HepG2 (cell line): Measurements from ENCODE around the gene ZCCHC9. TPM values are rescaled to one million over a fixed set of nuclear protein-coding genes. Genes with fewer than 3 reads are reported as not detected.

Experiments used
- ATAC-seq: fragments of 200-7000 bp; cut with Tn5 transposase; 3 replicates; pipeline ENCODE4 v1.9.1; 2020; ENCODE audit warnings: mild to moderate bottlenecking, moderate library complexity
- BruUV-seq: library from RNA; stranded (reverse); fragments of 400-500 nt; replicated peaks from 2 replicates; lab custom pipeline; 2021; lab: Mats Ljungman, UMichigan
- CTCF ChIA-PET: fragments of 300-600 bp; formaldehyde crosslinking; extraction: SDS; loops from one replicate; lab custom pipeline; 2021; ENCODE audit warnings: low total read pairs, inconsistent platforms, low intra/inter-chr PET ratio; lab: Yijun Ruan, JAX
- POLR2A ChIA-PET: fragments of 350-600 bp; sonication (Branson Sonifier 250); formaldehyde crosslinking; loops from one replicate; lab custom pipeline; 2020; ENCODE audit warnings: antibody characterized with exemption, inconsistent platforms; lab: Yijun Ruan, JAX
- DNase-seq: peaks from one replicate; pipeline ENCODE4 v3.0.0-alpha.2; 2015; ENCODE audit warnings: low spot score
- FAIRE-seq: peaks from 3 replicates; lab custom pipeline; 2011; peaks lifted over from hg19 to GRCh38; lab: Jason Lieb, UNC
- H2AFZ ChIP-seq: one replicate; pipeline ENCODE4 v1.6.1; 2011; ENCODE audit warnings: low read length, inconsistent platforms
- H3K27ac ChIP-seq: fragments of 300-600 bp; 3 replicates; pipeline ENCODE4 v1.8.0; 2011; ENCODE audit warnings: mixed run types, mild to moderate bottlenecking, mixed read lengths, low read length, inconsistent platforms; ENCODE audit not compliant: insufficient read depth; ENCODE audit errors: extremely low read length
- H3K27me3 ChIP-seq, 2 experiments: fragments of 200-600 bp in 1 of 2; 2 replicates in 1 of 2; 3 replicates in 1 of 2; pipeline versions ENCODE4 v1.6.0 to v1.8.0; 2011; ENCODE audit warnings: low read length in 2 of 2, mild to moderate bottlenecking in 2 of 2, moderate library complexity in 2 of 2, inconsistent platforms in 1 of 2; ENCODE audit not compliant: insufficient read depth in 2 of 2, control insufficient read depth in 1 of 2
- H3K36me3 ChIP-seq, 2 experiments: fragments of 200-600 bp in 1 of 2; replicated peaks in 1 of 2; 2 replicates in 1 of 2; 3 replicates in 1 of 2; pipeline versions ENCODE4 v1.5.1 to v1.8.0; 2011; ENCODE audit warnings: low read length in 2 of 2, inconsistent platforms in 1 of 2; ENCODE audit not compliant: insufficient read depth in 2 of 2, control insufficient read depth in 1 of 2
- H3K4me1 ChIP-seq: 2 replicates; pipeline ENCODE4 v1.5.1; 2012; ENCODE audit warnings: low read length, inconsistent platforms; ENCODE audit not compliant: insufficient read depth
- H3K4me2 ChIP-seq: 2 replicates; pipeline ENCODE4 v1.6.0; 2011; ENCODE audit warnings: low read depth, low read length, inconsistent platforms
- H3K4me3 ChIP-seq, 3 experiments: fragments of 200-600 bp in 1 of 3; sonication (generic), shearing (Covaris generic) in 1 of 3; replicated peaks in 1 of 3; 2 replicates each; pipeline ENCODE4 v1.5.1; 2011 to 2016; ENCODE audit warnings: low read length in 3 of 3, inconsistent platforms in 2 of 3, low read depth in 2 of 3, mild to moderate bottlenecking in 2 of 3, control low read depth in 1 of 3, mixed read lengths in 1 of 3; ENCODE audit not compliant: insufficient read depth in 1 of 3
- H3K79me2 ChIP-seq: one replicate; pipeline ENCODE4 v1.6.1; 2011; ENCODE audit warnings: low read length, inconsistent platforms; ENCODE audit not compliant: insufficient read depth
- H3K9ac ChIP-seq: 2 replicates; pipeline ENCODE4 v1.6.0; 2011; ENCODE audit warnings: mild to moderate bottlenecking, low read depth, low read length, inconsistent platforms; ENCODE audit not compliant: insufficient read depth
- H3K9me3 ChIP-seq: 2 replicates; pipeline ENCODE4 v1.5.1; 2012; ENCODE audit warnings: mild to moderate bottlenecking, low read length
- H4K20me1 ChIP-seq: 2 replicates; pipeline ENCODE4 v1.6.0; 2011; ENCODE audit warnings: inconsistent platforms, mild to moderate bottlenecking, low read length, moderate library complexity; ENCODE audit not compliant: insufficient read depth
- AHR ChIP-seq: IDR thresholded peaks from 2 replicates; pipeline ENCODE4 v1.6.1; 2018; ENCODE audit warnings: missing genetic modification reagents, missing compliant biosample characterization
- HOXA7 ChIP-seq: sonication (generic); formaldehyde crosslinking; IDR thresholded peaks from 2 replicates; pipeline ENCODE4 v1.8.1; 2022; ENCODE audit warnings: mild to moderate bottlenecking, missing genetic modification reagents, moderate library complexity
- KMT2A ChIP-seq: sonication (generic); formaldehyde crosslinking; IDR thresholded peaks from 2 replicates; pipeline ENCODE4 v1.4.0; 2020; ENCODE audit warnings: missing genetic modification reagents
- MED8 ChIP-seq: sonication (generic); formaldehyde crosslinking; IDR thresholded peaks from 2 replicates; pipeline ENCODE4 v1.8.1; 2023; ENCODE audit warnings: mild to moderate bottlenecking, missing genetic modification reagents; ENCODE audit not compliant: insufficient replicate concordance
- NFE2L2 ChIP-seq: fragments of 150-350 bp; IDR thresholded peaks from 2 replicates; pipeline ENCODE4 v1.6.1; 2014; ENCODE audit warnings: low read length
- PHF21A ChIP-seq: sonication (generic); formaldehyde crosslinking; IDR thresholded peaks from 2 replicates; pipeline ENCODE4 v1.5.0; 2020; ENCODE audit warnings: mild to moderate bottlenecking, missing genetic modification reagents
- REXO4 ChIP-seq: sonication (generic); formaldehyde crosslinking; IDR thresholded peaks from 2 replicates; pipeline ENCODE4 v1.8.0; 2022; ENCODE audit warnings: missing genetic modification reagents, mild to moderate bottlenecking, borderline replicate concordance
- RNF2 ChIP-seq: fragments of 450-650 bp; conservative IDR thresholded peaks from 2 replicates; pipeline ENCODE4 v1.6.1; 2016; ENCODE audit warnings: low read depth
- SMYD3 ChIP-seq: sonication (generic); formaldehyde crosslinking; IDR thresholded peaks from 2 replicates; pipeline ENCODE4 v1.8.1; 2023; ENCODE audit warnings: mild to moderate bottlenecking, missing genetic modification reagents
- TEAD3 ChIP-seq: optimal IDR thresholded peaks from 2 replicates; pipeline ENCODE3; 2016; ENCODE audit warnings: borderline replicate concordance
- ZFAT ChIP-seq: sonication (generic); formaldehyde crosslinking; conservative IDR thresholded peaks from 2 replicates; pipeline ENCODE4 v1.8.1; 2023; ENCODE audit warnings: missing genetic modification reagents, inconsistent platforms
- ZFP36L2 ChIP-seq: sonication (generic); formaldehyde crosslinking; IDR thresholded peaks from 2 replicates; pipeline ENCODE4 v1.4.0; 2020; ENCODE audit warnings: missing genetic modification reagents
- ZNF121 ChIP-seq: sonication (generic); formaldehyde crosslinking; IDR thresholded peaks from 2 replicates; pipeline ENCODE4 v1.5.0; 2020; ENCODE audit warnings: mild to moderate bottlenecking, missing genetic modification reagents
- ZNF234 ChIP-seq: sonication (generic); formaldehyde crosslinking; conservative IDR thresholded peaks from 2 replicates; pipeline ENCODE4 v1.5.1; 2020; ENCODE audit warnings: mild to moderate bottlenecking, missing genetic modification reagents
- ZNF274 ChIP-seq: sonication (generic); formaldehyde crosslinking; IDR thresholded peaks from 2 replicates; pipeline ENCODE4 v1.5.1; 2020; ENCODE audit warnings: mild to moderate bottlenecking, missing genetic modification reagents
- ZNF30 ChIP-seq: sonication (generic); formaldehyde crosslinking; IDR thresholded peaks from 2 replicates; pipeline ENCODE4 v1.5.0; 2020; ENCODE audit warnings: mild to moderate bottlenecking, missing genetic modification reagents
- ZNF430 ChIP-seq: sonication (generic); formaldehyde crosslinking; IDR thresholded peaks from 2 replicates; pipeline ENCODE4 v1.9.0; 2021; ENCODE audit warnings: mild to moderate bottlenecking, missing genetic modification reagents
- ZNF839 ChIP-seq: sonication (generic); formaldehyde crosslinking; IDR thresholded peaks from 2 replicates; pipeline ENCODE4 v1.4.0; 2020; ENCODE audit warnings: missing genetic modification reagents, mild to moderate bottlenecking, borderline replicate concordance
- WGBS: methylation state at CpG from one replicate; pipeline ENCODE4 v1.1.6; 2017; ENCODE audit warnings: low lambda C conversion rate; 5-methylcytosine and 5-hydroxymethylcytosine counted together
- in situ Hi-C: cut with HindIII; loops from 2 replicates; pipeline ENCODE4 v1.10.0; 2017; ENCODE audit warnings: low pct_unique_long_range_greater_than_20kb; ENCODE audit not compliant: extremely low pct_ligation_motif_present
- intact Hi-C: fragments of 100-400 bp; cut with micrococcal nuclease; formaldehyde crosslinking; loops from one replicate; pipeline ENCODE4 v1.10.0; 2022; ENCODE audit not compliant: unreplicated experiment
- polyA plus RNA-seq, 8 experiments: library from polyadenylated mRNA; depleted of rRNA in 3 of 8; stranded (reverse) in 7 of 8; unstranded in 1 of 8; fragments of >200 nt; fragmentation: Illumina TruSeq in 4 of 8; extraction: Trizol in 4 of 8; gene quantifications; 2 replicates each; pipeline versions ENCODE4 v1.2.1 to v1.2.3, GENCODE V29; 2011 to 2016; ENCODE audit warnings: low read depth in 4 of 8, missing spikeins in 1 of 8, mixed read lengths in 1 of 8; ENCODE audit not compliant: insufficient read depth in 1 of 8
- total RNA-seq, 5 experiments: library from RNA; depleted of rRNA; stranded (reverse); fragments of >200 nt; fragmentation: Illumina TruSeq; extraction: Trizol; gene quantifications; 2 replicates each; pipeline ENCODE4 v1.2.3, GENCODE V29; 2016; ENCODE audit warnings: low read depth in 1 of 5
- TF ChIP-seq, protein P1 (sequence below): sonication (generic); formaldehyde crosslinking; IDR thresholded peaks from 2 replicates; pipeline ENCODE4 v1.8.0; 2022; ENCODE audit warnings: mild to moderate bottlenecking, missing genetic modification reagents, moderate library complexity

The ZCCHC9 gene
- total and polyA plus RNA-seq, 2 of the 13 experiments (the other 11 are each of a cell fraction or from before 2014, with no cell fraction given), result 28.7 to 52.5 TPM

- ChIA-PET POLR2A (no interaction called here), CTCF (no interaction called here)
- Histone ChIP-seq H3K79me2 (no peaks in the 10 kb centered on the region), H4K20me1 (no peaks in the 10 kb centered on the region), H3K4me2 (no peak overlapping the region), H3K9ac (no peak overlapping the region), H2AFZ (no peak overlapping the region), H3K27ac (no peak overlapping the region), H3K4me1 (peaks cover 36% of the 10 kb centered on the region), H3K4me3 (no peak overlapping the region), H3K27me3 (no peaks in the 10 kb centered on the region), H3K36me3 (no peaks in the 10 kb centered on the region), H3K9me3 (no peaks in the 10 kb centered on the region)
- ATAC-seq (no peak), FAIRE-seq (no peak), DNase-seq (no peak)
- in situ Hi-C loops, result no loop called here
- BruUV-seq, result no TSS peak
- 57% methylated on average over 4 of the region's 4 CpGs for WGBS
- intact Hi-C loops, result no loop called here
- TF ChIP-seq ZNF430 (CRISPR knock-in tag), result no peak
- TF ChIP-seq NFE2L2, result no peak
- no peak for TF ChIP-seq KMT2A (CRISPR knock-in tag)
- no peak for TF ChIP-seq REXO4
- no peak for TF ChIP-seq MED8 (CRISPR knock-in tag)
- no peak for TF ChIP-seq RNF2
Observed at GRCh38 chr5:81349161-81349560, 47.8 kb downstream of the ZCCHC9 start.

- Histone ChIP-seq H3K27ac (no peak overlapping the region), H3K4me1 (peaks cover 42% of the 10 kb centered on the region), H3K4me3 (no peak overlapping the region), H4K20me1 (no peaks in the 10 kb centered on the region), H3K9me3 (no peaks in the 10 kb centered on the region), H3K4me2 (no peak overlapping the region), H3K9ac (no peak overlapping the region), H3K27me3 (no peaks in the 10 kb centered on the region), H2AFZ (no peak overlapping the region), H3K36me3 (no peaks in the 10 kb centered on the region), H3K79me2 (no peaks in the 10 kb centered on the region)
- DNase-seq, result no peak
- ChIA-PET CTCF (no interaction called here), POLR2A (no interaction called here)
- TF ChIP-seq ZNF121 (CRISPR knock-in tag) (no peak), HOXA7 (CRISPR knock-in tag) (no peak), ZNF234 (no peak), SMYD3 (CRISPR knock-in tag) (no peak), ZNF839 (no peak), AHR (CRISPR knock-in tag) (no peak), ZNF30 (CRISPR knock-in tag) (no peak), PHF21A (CRISPR knock-in tag) (no peak), ZFP36L2 (CRISPR knock-in tag) (no peak), ZNF274 (no peak), ZFAT (CRISPR knock-in tag) (no peak), TEAD3 (CRISPR knock-in tag) (no peak)
- TF ChIP-seq, protein P1, sequence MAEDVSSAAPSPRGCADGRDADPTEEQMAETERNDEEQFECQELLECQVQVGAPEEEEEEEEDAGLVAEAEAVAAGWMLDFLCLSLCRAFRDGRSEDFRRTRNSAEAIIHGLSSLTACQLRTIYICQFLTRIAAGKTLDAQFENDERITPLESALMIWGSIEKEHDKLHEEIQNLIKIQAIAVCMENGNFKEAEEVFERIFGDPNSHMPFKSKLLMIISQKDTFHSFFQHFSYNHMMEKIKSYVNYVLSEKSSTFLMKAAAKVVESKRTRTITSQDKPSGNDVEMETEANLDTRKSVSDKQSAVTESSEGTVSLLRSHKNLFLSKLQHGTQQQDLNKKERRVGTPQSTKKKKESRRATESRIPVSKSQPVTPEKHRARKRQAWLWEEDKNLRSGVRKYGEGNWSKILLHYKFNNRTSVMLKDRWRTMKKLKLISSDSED (CRISPR knock-in tag), result no peak
- BruUV-seq, result no TSS peak
- intact Hi-C loops, result no loop called here
- no peak for FAIRE-seq
- no peak for ATAC-seq
- in situ Hi-C loops, result no loop called here
Observed at GRCh38 chr5:81350507-81350906, 49.1 kb downstream of the ZCCHC9 start.
